GM12878 (cell line): ENCODE data around the gene RPL7A. TPM values are rescaled to one million over a fixed set of nuclear protein-coding genes. Genes with fewer than 3 reads are reported as not detected.

ENCODE experiments used
- BHLHE40 ChIP-seq, 2 experiments: fragments of 450-650 bp in 1 of 2; IDR thresholded peaks; 2 replicates each; pipeline ENCODE4 v1.6.1; 2011 to 2017; ENCODE audit warnings: low read depth in 2 of 2, borderline replicate concordance in 1 of 2, improper control_type of control experiment in 1 of 2, low read length in 1 of 2, mild to moderate bottlenecking in 1 of 2
- BRCA1 ChIP-seq: IDR thresholded peaks from 2 replicates; pipeline ENCODE4 v1.6.1; 2011; ENCODE audit warnings: low read depth, low read length, improper control_type of control experiment
- CHD2 ChIP-seq: IDR thresholded peaks from 2 replicates; pipeline ENCODE4 v1.6.1; 2011; ENCODE audit warnings: low read depth, low read length, improper control_type of control experiment, borderline replicate concordance
- CREM ChIP-seq: IDR thresholded peaks from 2 replicates; pipeline ENCODE4 v1.6.1; 2014; ENCODE audit warnings: antibody characterized with exemption, low read depth
- HDAC6 ChIP-seq: fragments of 200-600 bp; sonication (generic); IDR thresholded peaks from one replicate; pipeline ENCODE4 v1.8.0; 2017; ENCODE audit warnings: antibody characterized with exemption; ENCODE audit not compliant: unreplicated experiment
- IRF4 ChIP-seq: IDR thresholded peaks from 2 replicates; pipeline ENCODE4 v1.6.1; 2011; ENCODE audit warnings: low read depth, low read length
- NR2C1 ChIP-seq: fragments of 450-650 bp; IDR thresholded peaks from 2 replicates; pipeline ENCODE4 v1.6.1; 2017; ENCODE audit warnings: antibody characterized with exemption, mild to moderate bottlenecking, moderate library complexity
- RAD51 ChIP-seq: fragments of 450-650 bp; IDR thresholded peaks from 2 replicates; pipeline ENCODE4 v1.6.1; 2016; ENCODE audit warnings: moderate library complexity, mild to moderate bottlenecking, inconsistent platforms
- RFX5 ChIP-seq: IDR thresholded peaks from 2 replicates; pipeline ENCODE4 v1.6.1; 2011; ENCODE audit warnings: low read depth, low read length, improper control_type of control experiment
- SPI1 ChIP-seq: IDR thresholded peaks from 2 replicates; pipeline ENCODE4 v1.6.1; 2011; ENCODE audit warnings: low read depth, mild to moderate bottlenecking, low read length, moderate library complexity, borderline replicate concordance; ENCODE audit not compliant: insufficient read depth
- SUZ12 ChIP-seq: fragments of 200-600 bp; sonication (generic); IDR thresholded peaks from one replicate; pipeline ENCODE4 v1.6.1; 2018; ENCODE audit warnings: antibody characterized with exemption, mild to moderate bottlenecking; ENCODE audit not compliant: unreplicated experiment
- ZNF592 ChIP-seq: fragments of 450-650 bp; IDR thresholded peaks from 2 replicates; pipeline ENCODE4 v1.6.1; 2017; ENCODE audit warnings: mild to moderate bottlenecking, moderate library complexity
- polyA plus RNA-seq, 11 experiments: library from polyadenylated mRNA; depleted of rRNA in 4 of 11; unstranded in 6 of 11; stranded (reverse) in 5 of 11; fragments of >200 nt; fragmentation: Nextera tagmentation in 4 of 11; fragmentation: Illumina TruSeq in 1 of 11; extraction: Ambion mirVana in 4 of 11; extraction: Trizol in 1 of 11; gene quantifications; 1 replicate in 1 of 11; 2 replicates in 10 of 11; pipeline versions ENCODE4 v1.2.1 to v1.2.3, GENCODE V29; 2011 to 2016; ENCODE audit warnings: inconsistent platforms in 2 of 11, missing spikeins in 2 of 11, low read depth in 1 of 11
- total RNA-seq, 4 experiments: library from RNA; depleted of rRNA in 3 of 4; stranded (reverse); fragments of >200 nt in 3 of 4; fragmentation: Illumina TruSeq in 1 of 4; extraction: Trizol in 1 of 4; gene quantifications; 2 replicates each; pipeline versions ENCODE4 v1.2.1 to v1.2.3, GENCODE V29; 2013 to 2021
- TF ChIP-seq, protein P1 (sequence below): fragments of 450-650 bp; IDR thresholded peaks from 2 replicates; pipeline ENCODE4 v1.6.1; 2016; ENCODE audit warnings: mild to moderate bottlenecking
- TF ChIP-seq, protein P2 (sequence below): fragments of 450-650 bp; conservative IDR thresholded peaks from 2 replicates; pipeline ENCODE4 v1.6.1; 2017; ENCODE audit warnings: mild to moderate bottlenecking, moderate library complexity
- TF ChIP-seq, protein P3 (sequence below): fragments of 450-650 bp; formaldehyde crosslinking; IDR thresholded peaks from 2 replicates; pipeline ENCODE4 v1.5.0; 2022; ENCODE audit warnings: mild to moderate bottlenecking, missing genetic modification characterization

RPL7A gene
- total and polyA plus RNA-seq, 10 of the 15 experiments (the other 5 are each of a cell fraction or from before 2014, with no cell fraction given): 917 to 5,193 (median 3,326) TPM

DNA sequence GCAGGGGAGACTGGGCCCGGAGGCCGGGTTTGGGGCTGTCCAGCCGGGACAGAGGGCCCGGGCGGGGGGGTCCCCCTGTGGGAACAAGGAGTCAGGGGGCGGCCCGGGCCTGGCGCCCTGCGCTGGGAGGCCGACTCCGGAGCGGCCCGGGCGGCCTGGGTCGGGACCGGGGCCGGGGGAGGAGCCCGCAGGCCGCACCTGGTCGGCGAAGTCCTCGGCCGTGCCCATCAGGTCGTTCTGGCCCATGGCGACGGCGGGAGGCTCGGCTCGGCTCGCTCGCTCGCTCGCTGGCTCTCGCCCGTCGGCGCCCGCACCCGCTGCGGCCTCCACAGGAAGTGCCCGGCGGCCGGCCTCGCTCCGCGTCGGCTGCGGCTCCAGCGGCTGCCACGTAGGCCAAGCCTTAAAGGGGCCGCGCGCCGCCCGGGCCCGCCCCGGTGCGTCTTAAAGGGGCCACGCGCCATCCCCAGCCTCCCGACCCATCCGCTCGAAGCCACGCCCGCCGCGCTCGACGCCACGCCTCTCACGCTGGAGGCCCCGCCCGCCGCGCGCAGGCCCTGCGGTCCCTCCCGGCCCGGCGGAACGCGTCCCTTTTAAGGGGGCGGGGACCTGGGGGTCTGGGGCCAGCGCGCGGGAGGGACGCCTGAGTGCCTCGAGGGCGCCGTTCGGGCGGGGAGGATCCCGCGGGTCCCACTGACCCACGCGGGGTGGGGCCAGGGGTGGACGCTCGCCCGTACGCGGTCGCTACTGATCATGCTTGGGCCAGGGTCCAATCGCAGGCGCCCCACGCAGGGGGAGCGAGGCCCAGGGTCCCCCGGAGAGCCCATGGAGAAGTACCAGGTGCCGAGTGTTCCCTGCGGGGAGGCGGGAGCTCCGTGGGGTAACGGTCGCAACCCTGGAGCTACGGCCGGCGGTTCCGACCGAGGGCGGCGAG, 28.0 kb downstream of the RPL7A start, which contains the start of the genes STKLD1 and SURF4 (continued):
- TF ChIP-seq, protein P1, sequence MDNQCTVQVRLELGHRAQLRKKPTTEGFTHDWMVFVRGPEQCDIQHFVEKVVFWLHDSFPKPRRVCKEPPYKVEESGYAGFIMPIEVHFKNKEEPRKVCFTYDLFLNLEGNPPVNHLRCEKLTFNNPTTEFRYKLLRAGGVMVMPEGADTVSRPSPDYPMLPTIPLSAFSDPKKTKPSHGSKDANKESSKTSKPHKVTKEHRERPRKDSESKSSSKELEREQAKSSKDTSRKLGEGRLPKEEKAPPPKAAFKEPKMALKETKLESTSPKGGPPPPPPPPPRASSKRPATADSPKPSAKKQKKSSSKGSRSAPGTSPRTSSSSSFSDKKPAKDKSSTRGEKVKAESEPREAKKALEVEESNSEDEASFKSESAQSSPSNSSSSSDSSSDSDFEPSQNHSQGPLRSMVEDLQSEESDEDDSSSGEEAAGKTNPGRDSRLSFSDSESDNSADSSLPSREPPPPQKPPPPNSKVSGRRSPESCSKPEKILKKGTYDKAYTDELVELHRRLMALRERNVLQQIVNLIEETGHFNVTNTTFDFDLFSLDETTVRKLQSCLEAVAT: no peak
- TF ChIP-seq CREM: peak; percentile 60
- no peak for TF ChIP-seq ZNF592
- peak; percentile 12; the same call in 1 of the 2 replicates for TF ChIP-seq SPI1
- peak; percentile 61 to 85 for TF ChIP-seq BHLHE40 (IDR thresholded peaks at IDR 0.05; ENCODE audit: borderline replicate concordance in 1 of 2, low read depth in 2 of 2, low read length in 1 of 2)
- TF ChIP-seq NR2C1: peak; percentile 56
- TF ChIP-seq, protein P2, sequence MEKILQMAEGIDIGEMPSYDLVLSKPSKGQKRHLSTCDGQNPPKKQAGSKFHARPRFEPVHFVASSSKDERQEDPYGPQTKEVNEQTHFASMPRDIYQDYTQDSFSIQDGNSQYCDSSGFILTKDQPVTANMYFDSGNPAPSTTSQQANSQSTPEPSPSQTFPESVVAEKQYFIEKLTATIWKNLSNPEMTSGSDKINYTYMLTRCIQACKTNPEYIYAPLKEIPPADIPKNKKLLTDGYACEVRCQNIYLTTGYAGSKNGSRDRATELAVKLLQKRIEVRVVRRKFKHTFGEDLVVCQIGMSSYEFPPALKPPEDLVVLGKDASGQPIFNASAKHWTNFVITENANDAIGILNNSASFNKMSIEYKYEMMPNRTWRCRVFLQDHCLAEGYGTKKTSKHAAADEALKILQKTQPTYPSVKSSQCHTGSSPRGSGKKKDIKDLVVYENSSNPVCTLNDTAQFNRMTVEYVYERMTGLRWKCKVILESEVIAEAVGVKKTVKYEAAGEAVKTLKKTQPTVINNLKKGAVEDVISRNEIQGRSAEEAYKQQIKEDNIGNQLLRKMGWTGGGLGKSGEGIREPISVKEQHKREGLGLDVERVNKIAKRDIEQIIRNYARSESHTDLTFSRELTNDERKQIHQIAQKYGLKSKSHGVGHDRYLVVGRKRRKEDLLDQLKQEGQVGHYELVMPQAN: peak; percentile 96; the same call in 1 of the 2 replicates
- TF ChIP-seq HDAC6: no peak
- TF ChIP-seq CHD2: no peak
- TF ChIP-seq BRCA1: no peak
- TF ChIP-seq RFX5: no peak
- no peak for TF ChIP-seq SUZ12
- TF ChIP-seq RAD51: no peak
- TF ChIP-seq, protein P3, sequence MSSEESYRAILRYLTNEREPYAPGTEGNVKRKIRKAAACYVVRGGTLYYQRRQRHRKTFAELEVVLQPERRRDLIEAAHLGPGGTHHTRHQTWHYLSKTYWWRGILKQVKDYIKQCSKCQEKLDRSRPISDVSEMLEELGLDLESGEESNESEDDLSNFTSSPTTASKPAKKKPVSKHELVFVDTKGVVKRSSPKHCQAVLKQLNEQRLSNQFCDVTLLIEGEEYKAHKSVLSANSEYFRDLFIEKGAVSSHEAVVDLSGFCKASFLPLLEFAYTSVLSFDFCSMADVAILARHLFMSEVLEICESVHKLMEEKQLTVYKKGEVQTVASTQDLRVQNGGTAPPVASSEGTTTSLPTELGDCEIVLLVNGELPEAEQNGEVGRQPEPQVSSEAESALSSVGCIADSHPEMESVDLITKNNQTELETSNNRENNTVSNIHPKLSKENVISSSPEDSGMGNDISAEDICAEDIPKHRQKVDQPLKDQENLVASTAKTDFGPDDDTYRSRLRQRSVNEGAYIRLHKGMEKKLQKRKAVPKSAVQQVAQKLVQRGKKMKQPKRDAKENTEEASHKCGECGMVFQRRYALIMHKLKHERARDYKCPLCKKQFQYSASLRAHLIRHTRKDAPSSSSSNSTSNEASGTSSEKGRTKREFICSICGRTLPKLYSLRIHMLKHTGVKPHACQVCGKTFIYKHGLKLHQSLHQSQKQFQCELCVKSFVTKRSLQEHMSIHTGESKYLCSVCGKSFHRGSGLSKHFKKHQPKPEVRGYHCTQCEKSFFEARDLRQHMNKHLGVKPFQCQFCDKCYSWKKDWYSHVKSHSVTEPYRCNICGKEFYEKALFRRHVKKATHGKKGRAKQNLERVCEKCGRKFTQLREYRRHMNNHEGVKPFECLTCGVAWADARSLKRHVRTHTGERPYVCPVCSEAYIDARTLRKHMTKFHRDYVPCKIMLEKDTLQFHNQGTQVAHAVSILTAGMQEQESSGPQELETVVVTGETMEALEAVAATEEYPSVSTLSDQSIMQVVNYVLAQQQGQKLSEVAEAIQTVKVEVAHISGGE: no peak
- TF ChIP-seq IRF4: no peak
